Measurements from ENCODE around the gene AP4B1. TPM values are rescaled to one million over a fixed set of nuclear protein-coding genes. Genes with fewer than 3 reads are reported as not detected.
A peak's percentile ranks its signal among the peaks of the same experiment; 100 is the strongest.

The AP4B1 gene
- total and polyA plus RNA-seq, 9 of the 15 experiments (the other 6 are each of a cell fraction or from before 2014, with no cell fraction given): 15.8 to 36.5 (median 24.6) TPM

DNA sequence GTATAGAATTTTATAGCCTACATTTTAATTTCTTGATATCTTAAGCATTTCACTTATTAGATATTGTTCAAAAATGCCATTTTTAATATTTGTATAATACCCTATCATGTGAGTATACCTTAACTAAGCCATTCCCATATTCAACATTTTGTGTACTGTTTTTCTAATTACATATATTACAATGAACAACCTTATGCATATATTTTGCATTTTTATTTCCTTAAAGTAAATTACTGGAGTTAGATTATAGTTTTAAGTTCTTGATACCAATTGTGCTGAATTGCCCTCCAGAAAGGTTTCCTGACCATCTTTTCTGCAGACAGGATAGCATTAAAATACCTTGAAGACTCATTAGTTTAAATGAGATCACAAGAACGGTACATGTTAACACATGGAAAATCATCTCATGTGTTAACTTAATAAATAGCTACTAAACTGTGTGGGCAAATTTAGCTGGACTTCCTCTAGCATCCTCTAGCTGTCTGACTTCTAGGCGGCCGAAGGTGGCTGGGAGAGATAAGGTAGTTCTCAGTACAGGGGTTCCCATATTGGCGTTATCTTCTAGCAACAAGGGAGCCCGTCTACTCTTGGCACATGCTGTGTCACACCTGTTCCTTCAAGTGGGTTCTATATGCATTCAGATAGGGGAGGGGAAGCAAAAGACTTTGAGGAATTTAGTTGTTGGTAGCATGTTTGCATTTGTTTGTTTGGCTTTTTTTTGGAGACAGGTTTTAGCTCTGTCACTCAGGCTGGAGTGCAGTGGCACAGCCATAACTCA is 9.5 kb upstream of the AP4B1 start (continued):
- TF ChIP-seq, protein P1, sequence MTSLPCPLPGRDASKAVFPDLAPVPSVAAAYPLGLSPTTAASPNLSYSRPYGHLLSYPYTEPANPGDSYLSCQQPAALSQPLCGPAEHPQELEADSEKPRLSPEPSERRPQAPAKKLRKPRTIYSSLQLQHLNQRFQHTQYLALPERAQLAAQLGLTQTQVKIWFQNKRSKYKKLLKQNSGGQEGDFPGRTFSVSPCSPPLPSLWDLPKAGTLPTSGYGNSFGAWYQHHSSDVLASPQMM (CRISPR knock-in tag; IDR thresholded peaks at IDR 0.05): no peak
- peak; percentile 60 for TF ChIP-seq ETV1 (tag; conservative IDR thresholded peaks at IDR 0.05; ENCODE audit: low read depth)
- no peak for TF ChIP-seq ZNF174 (CRISPR knock-in tag; IDR thresholded peaks at IDR 0.05)
- TF ChIP-seq, protein P2, sequence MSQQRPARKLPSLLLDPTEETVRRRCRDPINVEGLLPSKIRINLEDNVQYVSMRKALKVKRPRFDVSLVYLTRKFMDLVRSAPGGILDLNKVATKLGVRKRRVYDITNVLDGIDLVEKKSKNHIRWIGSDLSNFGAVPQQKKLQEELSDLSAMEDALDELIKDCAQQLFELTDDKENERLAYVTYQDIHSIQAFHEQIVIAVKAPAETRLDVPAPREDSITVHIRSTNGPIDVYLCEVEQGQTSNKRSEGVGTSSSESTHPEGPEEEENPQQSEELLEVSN (IDR thresholded peaks at IDR 0.05; ENCODE audit: borderline replicate concordance in 1 of 2, extremely low read depth in 1 of 2, insufficient read depth in 1 of 2, insufficient read length in 1 of 2, low read depth in 1 of 2, low read length in 1 of 2, poor library complexity in 1 of 2, severe bottlenecking in 1 of 2): peak; percentile 39 to 75
- peak; percentile 90 to 91 for TF ChIP-seq FOXK2 (conservative IDR thresholded peaks at IDR 0.05 in 1 of 2, IDR thresholded peaks at IDR 0.05 in 1 of 2; ENCODE audit: low read depth in 2 of 2)
- TF ChIP-seq HIVEP1 (CRISPR knock-in tag; IDR thresholded peaks at IDR 0.05): no peak
- TF ChIP-seq CBFB (CRISPR knock-in tag; IDR thresholded peaks at IDR 0.05): no peak
- peak in 1 of 2 experiments; percentile 63; a peak in 2 of 4 replicates for TF ChIP-seq MAZ (CRISPR knock-in tag; conservative IDR thresholded peaks at IDR 0.05 in 1 of 2, IDR thresholded peaks at IDR 0.05 in 1 of 2)
- TF ChIP-seq, protein P3, sequence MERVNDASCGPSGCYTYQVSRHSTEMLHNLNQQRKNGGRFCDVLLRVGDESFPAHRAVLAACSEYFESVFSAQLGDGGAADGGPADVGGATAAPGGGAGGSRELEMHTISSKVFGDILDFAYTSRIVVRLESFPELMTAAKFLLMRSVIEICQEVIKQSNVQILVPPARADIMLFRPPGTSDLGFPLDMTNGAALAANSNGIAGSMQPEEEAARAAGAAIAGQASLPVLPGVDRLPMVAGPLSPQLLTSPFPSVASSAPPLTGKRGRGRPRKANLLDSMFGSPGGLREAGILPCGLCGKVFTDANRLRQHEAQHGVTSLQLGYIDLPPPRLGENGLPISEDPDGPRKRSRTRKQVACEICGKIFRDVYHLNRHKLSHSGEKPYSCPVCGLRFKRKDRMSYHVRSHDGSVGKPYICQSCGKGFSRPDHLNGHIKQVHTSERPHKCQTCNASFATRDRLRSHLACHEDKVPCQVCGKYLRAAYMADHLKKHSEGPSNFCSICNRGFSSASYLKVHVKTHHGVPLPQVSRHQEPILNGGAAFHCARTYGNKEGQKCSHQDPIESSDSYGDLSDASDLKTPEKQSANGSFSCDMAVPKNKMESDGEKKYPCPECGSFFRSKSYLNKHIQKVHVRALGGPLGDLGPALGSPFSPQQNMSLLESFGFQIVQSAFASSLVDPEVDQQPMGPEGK (CRISPR knock-in tag; IDR thresholded peaks at IDR 0.05; ENCODE audit: borderline replicate concordance): no peak
- TF ChIP-seq NFXL1 (CRISPR knock-in tag; IDR thresholded peaks at IDR 0.05): no peak
- no peak for TF ChIP-seq HDAC6 (IDR thresholded peaks at IDR 0.05; ENCODE audit: low read depth, low read length)
- no peak for TF ChIP-seq XRCC4 (IDR thresholded peaks at IDR 0.05; ENCODE audit: extremely low read depth, insufficient read depth, insufficient read length)
- TF ChIP-seq KLF10 (CRISPR knock-in tag; IDR thresholded peaks at IDR 0.05): no peak
- peak; percentile 68; the same call in 1 of the 2 replicates for TF ChIP-seq BACH1 (tag; IDR thresholded peaks at IDR 0.05)
- TF ChIP-seq FOS (IDR thresholded peaks at IDR 0.05; ENCODE audit: extremely low read depth, insufficient read length): no peak
- TF ChIP-seq ADNP (tag; IDR thresholded peaks at IDR 0.05): peak; percentile 68
- no peak for TF ChIP-seq MED1 (CRISPR knock-in tag; IDR thresholded peaks at IDR 0.05; ENCODE audit: borderline replicate concordance)
- TF ChIP-seq PML (IDR thresholded peaks at IDR 0.05; ENCODE audit: low read length): peak; percentile 99
- TF ChIP-seq MAFK (IDR thresholded peaks at IDR 0.05; ENCODE audit: low read length): peak; percentile 60
- TF ChIP-seq, protein P4, sequence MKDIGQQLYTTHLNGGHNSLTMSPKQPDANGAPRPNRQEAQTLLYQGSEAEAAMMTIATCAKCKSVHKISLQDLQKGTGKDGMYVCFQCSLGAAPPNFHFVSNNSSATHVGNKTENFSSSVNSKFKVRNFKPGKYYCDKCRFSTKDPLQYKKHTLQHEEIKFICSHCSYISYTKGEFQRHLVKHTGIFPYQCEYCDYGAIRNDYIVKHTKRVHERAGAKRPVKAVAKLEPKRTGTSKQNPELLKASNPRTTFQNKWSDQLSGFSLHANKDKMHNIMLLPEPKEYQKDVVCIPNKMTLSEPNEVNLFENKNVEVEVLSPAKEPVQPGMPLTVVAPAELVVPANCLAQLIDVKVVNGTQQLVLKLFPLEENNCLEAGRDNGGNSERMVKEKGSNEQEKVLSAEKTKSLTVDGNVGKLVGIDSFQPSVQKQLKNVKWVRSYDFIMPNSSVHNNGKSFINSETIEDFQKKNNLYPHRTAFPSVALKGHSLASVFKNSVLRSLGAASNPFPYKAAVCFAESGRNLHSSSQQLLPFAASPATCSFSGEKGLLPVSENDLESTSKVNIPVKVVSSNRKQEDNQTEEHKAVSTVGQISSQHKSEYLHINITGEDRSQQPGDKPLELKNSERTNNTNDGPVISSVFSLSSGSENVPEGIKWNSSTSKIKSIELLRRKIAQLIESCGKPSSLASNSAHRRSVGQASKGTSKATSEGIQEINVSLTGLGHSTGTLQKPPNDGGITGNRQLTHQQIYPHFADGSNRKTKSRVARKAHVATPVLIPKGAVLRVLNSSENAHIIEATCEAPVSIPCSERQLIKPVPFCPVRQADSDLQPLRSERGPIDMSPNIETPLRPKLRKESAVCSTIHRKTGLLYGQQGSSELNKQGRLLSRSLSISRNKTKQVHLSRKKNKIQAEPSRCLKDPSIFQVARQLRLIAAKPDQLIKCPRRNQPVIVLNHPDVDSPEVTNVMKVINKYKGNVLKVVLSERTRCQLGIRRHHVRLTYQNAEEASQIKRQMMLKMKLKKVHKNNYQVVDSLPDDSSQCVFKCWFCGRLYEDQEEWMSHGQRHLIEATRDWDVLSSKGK (CRISPR knock-in tag; IDR thresholded peaks at IDR 0.05): no peak

All from K562 (cell line).